Stimulated activated CD4-positive, alpha-beta T cell treated with anti-CD3 and anti-CD28 coated beads, Interleukin-1b, Interleukin-23, amount 100 ng/mL, for 4 hours (primary cell): Measurements from ENCODE around the gene NFKB2.

Source experiments
- DNase-seq, 2 donors: peaks; one replicate each; pipeline ENCODE4 v3.0.0-alpha.2; 2020; ENCODE audit warnings: low read depth in 2 of 2

The NFKB2 gene

DNA sequence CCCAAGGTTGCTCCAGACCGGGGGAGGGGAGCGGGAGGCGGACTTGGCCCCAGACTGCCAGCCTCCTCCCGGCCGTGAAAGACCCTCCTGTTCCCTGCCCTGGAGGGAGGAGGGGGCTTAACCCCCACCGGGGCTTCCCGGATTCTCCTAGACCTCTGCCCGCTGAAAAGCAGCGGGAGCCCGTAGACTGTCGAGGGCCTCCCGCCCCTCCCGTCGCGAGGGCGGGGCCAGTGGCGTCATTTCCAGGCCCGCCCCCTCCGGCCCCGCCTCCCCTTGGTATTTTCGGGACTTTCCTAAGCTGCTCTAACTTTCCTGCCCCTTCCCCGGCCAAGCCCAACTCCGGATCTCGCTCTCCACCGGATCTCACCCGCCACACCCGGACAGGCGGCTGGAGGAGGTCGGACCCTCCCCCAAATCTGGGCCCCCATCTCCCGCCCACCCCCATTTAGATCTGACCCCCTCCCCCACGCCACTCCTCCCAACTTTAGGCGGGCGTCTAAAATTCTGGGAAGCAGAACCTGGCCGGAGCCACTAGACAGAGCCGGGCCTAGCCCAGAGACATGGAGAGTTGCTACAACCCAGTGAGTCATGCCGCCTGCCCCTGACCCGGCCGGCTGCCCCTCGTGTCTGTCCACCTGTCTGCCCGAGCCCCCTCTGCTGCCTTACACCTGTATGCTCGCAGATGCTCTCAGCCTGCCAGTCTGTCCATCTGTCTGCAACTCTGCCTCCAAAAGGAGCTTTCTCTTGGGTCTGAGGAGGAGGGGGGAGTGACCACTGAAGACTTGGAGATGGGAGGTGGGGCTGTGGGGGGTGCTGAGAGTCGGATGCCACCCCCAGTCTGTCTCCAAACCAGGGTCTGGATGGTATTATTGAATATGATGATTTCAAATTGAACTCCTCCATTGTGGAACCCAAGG lies at the start of gene NFKB2:
Gene NFKB2, plus strand, starts transcription at position 306 of the 917 bp plus-strand sequence. Its CDS starts 255 bp downstream, at position 561.
- peak; percentile 93 to 94 for DNase-seq

GRCh38 chr10:102347236-102347828 lies 48.2 kb upstream of the NFKB2 start:
- peak in 1 of 2 donors; percentile 6 for DNase-seq

- peak; percentile 51 to 73 for DNase-seq
Measured at GRCh38 chr10:102352066-102352715, 43.3 kb upstream of the NFKB2 start.

- DNase-seq = no peak
Measured at GRCh38 chr10:102354451-102354850, 41.1 kb upstream of the NFKB2 start.

DNA sequence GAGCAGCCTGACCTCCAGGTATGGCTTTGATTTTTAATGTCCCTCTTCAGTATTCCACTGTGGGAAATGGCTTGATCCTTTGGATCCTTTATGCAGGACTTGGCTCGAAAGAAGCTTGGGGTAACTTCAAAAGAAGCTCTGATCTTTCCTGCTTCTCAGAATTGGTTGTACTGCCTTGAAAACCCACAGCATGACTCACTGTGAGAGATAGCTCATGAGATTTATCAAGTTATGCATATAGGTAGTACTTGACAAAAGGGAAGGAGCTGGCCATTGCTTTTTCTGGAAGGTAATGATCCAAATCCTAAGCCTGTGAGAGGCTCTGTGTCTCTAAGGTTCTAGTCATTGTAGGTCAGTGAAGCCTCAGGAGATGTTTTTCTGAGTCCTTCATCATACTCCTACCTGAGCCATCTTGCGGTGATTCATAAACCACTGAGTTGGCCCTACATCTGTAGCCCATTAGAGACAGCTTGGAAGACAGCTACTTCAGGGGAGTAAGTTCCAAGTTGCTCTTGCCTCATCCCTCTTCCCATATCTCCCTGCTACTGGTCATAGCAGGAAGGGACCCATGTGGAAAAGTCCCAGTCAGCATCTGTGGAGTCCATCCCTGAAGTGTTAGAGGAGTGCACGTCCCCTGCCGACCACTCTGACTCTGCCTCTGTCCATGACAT lies 36.7 kb upstream of the NFKB2 start:
- no peak for DNase-seq

DNA sequence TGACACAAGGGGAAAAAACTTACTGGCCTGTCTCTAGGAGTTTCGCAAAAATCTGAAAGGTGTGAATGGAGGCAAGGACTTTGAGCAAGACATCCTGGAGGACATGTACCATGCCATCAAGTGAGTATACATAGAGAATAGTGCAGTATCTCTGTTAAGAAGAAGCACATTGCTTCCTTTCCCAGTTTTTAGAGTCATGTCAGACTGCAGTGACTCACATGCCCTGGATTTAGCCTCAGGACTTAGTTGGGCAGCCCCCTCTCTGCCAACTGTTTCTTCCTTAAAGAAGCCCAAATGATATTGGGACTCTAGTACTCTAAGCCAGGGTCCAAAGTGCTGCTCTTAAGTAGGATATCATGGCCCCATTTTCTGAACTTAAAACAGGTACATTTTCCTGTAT lies 28.1 kb upstream of the NFKB2 start:
- DNase-seq = no peak

DNA sequence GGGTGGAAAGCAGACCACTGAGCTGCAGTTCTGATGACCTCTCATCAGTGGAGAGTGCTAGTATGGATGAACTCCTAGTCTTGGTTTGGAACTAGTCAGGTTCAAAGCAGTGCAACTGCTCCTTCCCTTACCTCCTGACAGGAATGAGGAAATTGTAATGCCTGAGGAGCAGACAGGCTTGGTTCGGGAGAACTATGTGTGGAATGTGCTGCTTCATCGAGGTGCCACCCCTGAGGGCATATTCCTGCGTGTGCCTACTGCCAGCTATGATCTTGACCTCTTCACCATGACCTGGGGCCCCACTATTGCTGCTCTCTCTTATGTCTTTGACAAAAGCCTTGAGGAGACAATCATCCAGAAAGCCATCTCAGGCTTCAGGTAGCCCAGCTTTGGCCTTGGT lies 27.4 kb upstream of the NFKB2 start:
- DNase-seq = no peak

DNA sequence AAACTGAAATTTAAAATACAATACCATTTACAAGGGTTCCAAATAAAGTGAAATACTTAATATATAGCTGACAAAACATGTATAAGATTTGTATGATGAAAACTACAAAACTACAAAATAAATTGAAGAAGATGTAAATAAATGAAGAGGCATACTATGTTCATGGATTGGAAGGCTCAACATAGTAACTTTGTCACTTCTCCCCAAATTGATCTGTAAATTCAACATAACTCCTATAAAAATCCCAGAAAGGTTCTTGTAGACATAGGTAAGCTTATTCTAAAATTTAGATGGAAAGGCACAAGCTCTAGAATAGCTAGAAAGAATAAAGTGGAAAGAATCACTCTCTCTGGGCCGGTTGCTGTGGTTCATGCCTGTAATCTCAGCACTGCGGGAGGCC lies 24.2 kb upstream of the NFKB2 start:
- DNase-seq = no peak

DNA sequence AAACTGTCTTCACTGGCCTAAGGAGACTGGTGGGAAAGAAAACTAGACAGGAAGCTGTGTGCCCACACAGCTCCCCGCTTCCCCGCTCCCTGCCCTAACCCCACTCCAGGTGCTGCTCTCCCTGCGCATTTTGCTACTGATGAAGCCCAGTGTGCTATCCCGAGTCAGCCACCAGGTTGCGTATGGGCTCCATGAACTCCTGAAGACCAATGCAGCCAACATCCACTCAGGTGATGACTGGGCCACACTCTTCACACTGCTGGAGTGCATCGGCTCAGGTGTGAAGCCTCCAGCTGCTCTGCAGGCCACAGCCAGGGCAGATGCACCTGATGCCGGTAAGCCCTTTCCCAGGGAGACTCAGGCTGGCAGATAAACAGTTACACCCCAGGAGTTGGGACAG lies 20.3 kb upstream of the NFKB2 start:
- DNase-seq = no peak

GRCh38 chr10:102375867-102376266 lies 19.6 kb upstream of the NFKB2 start:
- no peak for DNase-seq

DNA sequence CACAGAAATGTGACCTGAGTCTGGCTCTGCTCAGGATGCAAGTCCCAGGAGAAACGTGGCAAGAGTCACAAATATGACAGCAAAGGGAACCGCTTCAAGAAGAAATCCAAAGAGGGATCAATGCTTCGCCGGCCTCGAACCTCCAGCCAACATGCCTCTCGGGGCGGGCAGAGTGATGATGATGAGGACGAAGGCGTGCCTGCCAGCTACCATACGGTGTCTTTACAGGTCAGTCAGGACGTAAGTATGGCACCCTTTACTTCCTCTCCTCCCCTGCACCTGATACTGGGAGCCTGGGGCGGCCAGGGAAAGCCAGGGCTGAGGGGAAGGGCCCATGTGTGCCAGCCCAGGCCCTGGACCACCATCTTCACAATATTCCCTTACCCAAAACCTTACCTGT lies 18.6 kb upstream of the NFKB2 start:
- DNase-seq = no peak

DNA sequence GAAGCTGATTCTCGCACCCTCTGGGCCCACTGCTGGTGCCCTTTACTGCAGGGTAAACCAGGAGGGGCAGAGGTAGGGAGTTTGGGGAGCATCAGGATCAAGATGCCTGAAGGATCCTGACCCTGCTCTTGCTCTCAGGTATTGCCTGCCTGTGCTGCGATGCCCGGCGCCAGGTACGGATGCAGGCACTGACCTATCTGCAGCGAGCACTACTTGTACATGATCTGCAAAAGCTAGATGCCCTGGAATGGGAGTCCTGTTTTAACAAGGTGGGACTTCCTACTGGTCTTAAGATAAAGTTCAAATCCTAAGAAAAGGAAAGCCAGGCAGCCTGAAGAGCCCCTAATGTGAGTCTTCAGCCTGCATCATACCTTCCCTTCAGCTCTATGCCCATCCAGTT lies 16.1 kb upstream of the NFKB2 start:
- DNase-seq = no peak

GRCh38 chr10:102381983-102382382 lies 13.5 kb upstream of the NFKB2 start:
- DNase-seq = no peak

- no peak for DNase-seq
Measured at GRCh38 chr10:102382871-102383270, 12.6 kb upstream of the NFKB2 start.

GRCh38 chr10:102384053-102384452 lies 11.5 kb upstream of the NFKB2 start:
- no peak for DNase-seq

DNA sequence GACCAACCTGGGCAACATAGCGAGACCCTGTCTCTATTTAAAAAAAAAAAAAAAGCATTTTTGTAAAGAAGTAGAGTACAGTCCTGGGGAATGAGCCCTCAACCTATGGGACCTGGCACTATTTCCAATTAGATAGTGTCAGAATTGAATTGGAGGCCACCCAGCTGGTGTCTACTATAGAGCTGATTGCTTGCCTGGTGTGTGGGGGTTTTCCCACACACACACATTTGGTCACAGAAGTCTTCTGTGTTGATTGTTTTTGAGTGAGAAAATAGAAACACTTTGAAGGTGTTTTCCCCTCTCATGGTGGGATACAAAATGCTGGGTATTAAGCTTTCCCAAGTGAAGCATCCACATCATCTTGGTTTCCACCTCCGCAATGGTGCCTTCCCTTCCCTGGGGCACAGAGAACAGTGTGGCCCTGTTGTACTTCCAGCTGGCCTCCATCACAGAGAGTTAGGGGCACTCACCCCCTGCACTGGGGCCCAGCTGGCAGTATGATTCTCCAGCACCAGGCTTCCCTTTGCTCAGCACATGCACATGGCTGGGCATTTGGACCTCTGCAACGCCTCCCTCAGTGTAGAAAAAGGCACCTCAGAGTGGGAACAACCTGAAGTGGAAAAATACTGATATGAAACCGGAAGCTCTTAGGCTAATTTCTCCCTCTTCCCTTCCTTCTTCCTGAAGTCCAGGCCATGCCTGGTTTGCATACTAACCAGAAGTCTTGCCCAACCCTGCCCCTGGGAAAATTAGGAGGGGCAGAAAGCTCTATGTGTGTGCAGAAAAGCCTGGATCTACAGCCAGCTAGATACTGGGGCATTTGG lies 10.7 kb upstream of the NFKB2 start:
- DNase-seq = no peak

- no peak for DNase-seq
Measured at GRCh38 chr10:102389894-102390293, 5.6 kb upstream of the NFKB2 start.

DNA sequence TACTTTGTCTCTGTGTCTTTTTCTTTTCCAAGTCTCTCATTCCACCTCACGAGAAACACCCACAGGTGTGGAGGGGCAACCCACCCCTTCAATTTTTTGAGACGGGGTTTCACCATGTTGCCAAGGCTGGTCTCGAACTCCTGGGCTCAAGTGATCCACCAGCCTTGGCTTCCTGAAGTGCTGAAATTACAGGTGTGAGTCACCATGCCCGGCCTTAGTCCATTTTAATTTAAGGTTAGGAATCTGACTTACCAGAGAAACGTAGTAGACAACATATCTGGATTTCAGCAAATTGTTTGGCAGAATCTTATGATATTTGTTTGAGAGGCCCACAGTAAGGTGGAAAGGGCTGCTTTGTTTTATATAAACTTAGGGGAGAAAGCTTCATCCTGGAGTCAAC lies 3.2 kb upstream of the NFKB2 start:
- no peak for DNase-seq

DNA sequence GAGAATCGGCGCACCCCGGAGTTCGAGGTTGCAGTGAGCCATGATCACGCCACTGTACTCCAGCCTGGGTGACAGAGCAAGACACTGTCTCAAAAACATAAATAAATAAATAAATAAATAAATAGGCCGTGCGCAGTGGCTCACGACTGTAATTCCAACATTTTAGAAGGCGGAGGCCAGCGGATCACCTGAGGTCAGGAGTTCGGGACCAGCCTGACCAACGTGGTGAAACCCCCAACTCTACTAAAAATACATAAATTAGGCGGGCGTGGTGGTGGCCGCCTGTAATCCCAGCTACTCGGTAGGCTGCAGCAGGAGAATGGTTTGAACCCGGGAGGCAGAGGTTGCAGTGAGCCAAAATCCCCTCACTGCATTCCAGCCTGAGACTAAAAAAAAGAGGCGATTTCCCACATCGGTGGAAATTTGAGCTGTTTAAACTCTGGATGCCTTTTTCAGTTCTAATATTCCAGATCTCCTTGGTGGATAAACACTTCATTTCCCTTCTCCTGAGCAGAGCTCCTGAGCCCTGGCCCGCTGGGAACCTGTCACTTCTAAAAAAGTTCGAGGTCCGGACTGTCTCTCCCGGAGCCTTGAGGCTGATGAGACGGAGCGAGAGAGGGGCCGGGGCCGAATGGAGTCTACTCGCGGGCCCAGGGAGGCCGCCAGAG lies 2.0 kb upstream of the NFKB2 start:
- DNase-seq = no peak

- peak; percentile 96 to 98 for DNase-seq
Measured at GRCh38 chr10:102394079-102394800, 1.3 kb upstream of the NFKB2 start.
